SK-N-SH (cell line): Measurements from ENCODE around the gene TSPAN14. TPM values are rescaled to one million over a fixed set of nuclear protein-coding genes. Genes with fewer than 3 reads are reported as not detected.

ENCODE experiments used
- CTCF ChIA-PET: fragments of 300-600, 350-600 bp; formaldehyde crosslinking; extraction: SDS; loops from one replicate; lab custom pipeline; 2021; lab: Yijun Ruan, JAX
- POLR2A ChIA-PET: fragments of 350-600 bp; sonication (Branson Sonifier 250); formaldehyde crosslinking; extraction: SDS; loops from one replicate; lab custom pipeline; 2020; ENCODE audit warnings: antibody characterized with exemption, inconsistent platforms; lab: Yijun Ruan, JAX
- DNase-seq: peaks from one replicate; pipeline ENCODE4 v3.0.0; 2012
- H2AFZ ChIP-seq: fragments of 200-600 bp; sonication (generic); 2 replicates; pipeline ENCODE4 v1.8.1; 2016; ENCODE audit warnings: antibody characterized with exemption, mild to moderate bottlenecking, low read depth
- H3F3A ChIP-seq: fragments of 200-600 bp; sonication (generic); replicated peaks from 2 replicates; pipeline ENCODE3; 2016; ENCODE audit warnings: antibody characterized with exemption, mild to moderate bottlenecking; ENCODE audit not compliant: insufficient read depth
- H3K27ac ChIP-seq, 2 experiments: fragments of 200-500 bp in 1 of 2; fragments of 200-600 bp in 1 of 2; sonication (Bioruptor generic) in 1 of 2; sonication (generic), shearing (Covaris generic) in 1 of 2; 2 replicates each; pipeline versions ENCODE4 v1.5.1 to v1.6.1; 2014 to 2016; ENCODE audit warnings: low read depth in 2 of 2, inconsistent platforms in 1 of 2, low read length in 1 of 2, mild to moderate bottlenecking in 1 of 2, mixed read lengths in 1 of 2
- H3K27me3 ChIP-seq: fragments of 200-600 bp; sonication (generic), shearing (Covaris generic); 2 replicates; pipeline ENCODE4 v1.6.1; 2016; ENCODE audit warnings: mixed run types; ENCODE audit not compliant: insufficient read depth
- H3K36me3 ChIP-seq, 2 experiments: fragments of 200-500 bp in 1 of 2; fragments of 200-600 bp in 1 of 2; sonication (Bioruptor generic) in 1 of 2; sonication (generic) in 1 of 2; replicated peaks in 1 of 2; 2 replicates each; pipeline versions ENCODE3 to v1.5.1; 2014 to 2016; ENCODE audit warnings: low read length in 1 of 2, mild to moderate bottlenecking in 1 of 2; ENCODE audit not compliant: insufficient read depth in 2 of 2, control insufficient read depth in 1 of 2
- H3K4me1 ChIP-seq, 2 experiments: fragments of 200-500 bp in 1 of 2; fragments of 200-600 bp in 1 of 2; sonication (Bioruptor generic) in 1 of 2; sonication (generic), shearing (Covaris generic) in 1 of 2; 2 replicates each; pipeline versions ENCODE4 v1.5.1 to v1.6.1; 2014 to 2016; ENCODE audit warnings: low read depth in 1 of 2, low read length in 1 of 2, mixed run types in 1 of 2; ENCODE audit not compliant: insufficient read depth in 2 of 2, control insufficient read depth in 1 of 2
- H3K4me2 ChIP-seq: fragments of 200-600 bp; sonication (generic), shearing (Covaris generic); 2 replicates; pipeline ENCODE4 v1.6.1; 2017; ENCODE audit warnings: mixed run types
- H3K4me3 ChIP-seq, 2 experiments: fragments of 200-500 bp in 1 of 2; fragments of 200-600 bp in 1 of 2; sonication (Bioruptor generic) in 1 of 2; sonication (generic), shearing (Covaris generic) in 1 of 2; 2 replicates each; pipeline versions ENCODE4 v1.5.1 to v1.8.1; 2014 to 2016; ENCODE audit warnings: low read depth in 2 of 2, inconsistent platforms in 1 of 2, low read length in 1 of 2, mild to moderate bottlenecking in 1 of 2, mixed read lengths in 1 of 2, moderate library complexity in 1 of 2
- H3K79me2 ChIP-seq: fragments of 200-600 bp; sonication (generic); 2 replicates; pipeline ENCODE4 v1.8.1; 2017; ENCODE audit warnings: mild to moderate bottlenecking; ENCODE audit not compliant: insufficient read depth
- H3K9ac ChIP-seq: fragments of 200-600 bp; sonication (generic); 2 replicates; pipeline ENCODE4 v1.6.1; 2017; ENCODE audit warnings: mixed run types
- H3K9me2 ChIP-seq: fragments of 200-600 bp; sonication (generic); 2 replicates; pipeline ENCODE4 v1.6.1; 2017; ENCODE audit warnings: mixed run types
- H3K9me3 ChIP-seq: fragments of 200-600 bp; sonication (generic); 2 replicates; pipeline ENCODE4 v1.6.1; 2017; ENCODE audit warnings: mixed run types, mild to moderate bottlenecking, moderate library complexity
- H4K20me1 ChIP-seq: fragments of 200-600 bp; sonication (generic); 2 replicates; pipeline ENCODE4 v1.6.1; 2017; ENCODE audit warnings: mild to moderate bottlenecking, mixed run types; ENCODE audit not compliant: insufficient read depth
- CHD2 ChIP-seq: fragments of 150-350 bp; IDR thresholded peaks from 2 replicates; pipeline ENCODE4 v1.6.1; 2018; ENCODE audit warnings: low read length; ENCODE audit not compliant: partially characterized antibody
- CTCF ChIP-seq: fragments of 200-600 bp; sonication (generic); IDR thresholded peaks from 2 replicates; pipeline ENCODE4 v1.6.1; 2017; ENCODE audit warnings: antibody characterized with exemption, mild to moderate bottlenecking, moderate library complexity
- ELF1 ChIP-seq: IDR thresholded peaks from 2 replicates; pipeline ENCODE4 v1.4.0; 2012
- EZH2phosphoT487 ChIP-seq: fragments of 200-600 bp; sonication (generic); IDR thresholded peaks from 2 replicates; pipeline ENCODE4 v1.6.1; 2017; ENCODE audit warnings: low read depth, mixed run types, mild to moderate bottlenecking, antibody characterized with exemption, moderate library complexity, borderline replicate concordance
- IRF3 ChIP-seq: fragments of 150-350 bp; IDR thresholded peaks from 2 replicates; pipeline ENCODE4 v1.6.1; 2016; ENCODE audit warnings: mild to moderate bottlenecking, low read depth, low read length
- REST ChIP-seq: IDR thresholded peaks from 2 replicates; pipeline ENCODE4 v1.6.1; 2012; ENCODE audit warnings: mild to moderate bottlenecking, low read depth, low read length, moderate library complexity
- SMC3 ChIP-seq: IDR thresholded peaks from 2 replicates; pipeline ENCODE4 v1.6.1; 2012; ENCODE audit warnings: low read depth, low read length, improper control_type of control experiment
- TAF1 ChIP-seq: IDR thresholded peaks from 2 replicates; pipeline ENCODE4 v1.6.1; 2012; ENCODE audit warnings: low read depth, mild to moderate bottlenecking, low read length, moderate library complexity, borderline replicate concordance
- TCF12 ChIP-seq: IDR thresholded peaks from 2 replicates; pipeline ENCODE4 v1.4.0; 2012
- TEAD4 ChIP-seq: IDR thresholded peaks from 2 replicates; pipeline ENCODE4 v1.4.0; 2012; ENCODE audit warnings: mild to moderate bottlenecking, borderline replicate concordance; ENCODE audit not compliant: insufficient read depth
- USF1 ChIP-seq: IDR thresholded peaks from 2 replicates; pipeline ENCODE4 v1.4.0; 2012; ENCODE audit warnings: low read depth, borderline replicate concordance
- ZBTB33 ChIP-seq: IDR thresholded peaks from 2 replicates; pipeline ENCODE4 v1.4.0; 2012; ENCODE audit warnings: low read depth, borderline replicate concordance
- WGBS: methylation state at CpG from one replicate; pipeline ENCODE4 v1.1.6; 2017; ENCODE audit warnings: low lambda C conversion rate; 5-methylcytosine and 5-hydroxymethylcytosine counted together
- polyA plus RNA-seq, 3 experiments: library from polyadenylated mRNA; depleted of rRNA; stranded (reverse); fragments of >200 nt; gene quantifications; 2 replicates each; pipeline ENCODE4 v1.2.3, GENCODE V29; 2012

The TSPAN14 gene
- polyA plus RNA-seq, 1 of the 3 experiments (the other 2 are of a cell fraction) = 78.1 TPM

GRCh38 chr10:80540981-80541750 is 87.1 kb downstream of the TSPAN14 start:
- Histone ChIP-seq H3K79me2 (no peaks in the 10 kb centered on the region), H3K27me3 (no peaks in the 10 kb centered on the region; the same call in 1 of the 2 replicates), H4K20me1 (no peaks in the 10 kb centered on the region), H3K4me1 (peaks cover 0 to 26% of the 10 kb centered on the region in 2 experiments; a peak in 2 of 4 replicates), H3K9me2 (no peaks in the 10 kb centered on the region), H3K36me3 (no peaks in the 10 kb centered on the region), H3F3A (no peaks in the 10 kb centered on the region), H3K9me3 (no peaks in the 10 kb centered on the region), H3K9ac (no peak overlapping the region), H3K4me3 (no peak overlapping the region), H3K27ac (no peak overlapping the region), H2AFZ (no peak overlapping the region), H3K4me2 (no peak overlapping the region)
- no peak for DNase-seq
- WGBS = 65% methylated on average over 11 of the region's 11 CpGs
- ChIA-PET CTCF (interaction anchor here (0.6 to 1.5 kb wide), 2 partner anchors 36 to 447 kb away, joined by 3 to 7 read pairs; no protein-coding TSS in a partner anchor), POLR2A (no interaction called here)
- TF ChIP-seq ZBTB33 (no peak), IRF3 (no peak), CTCF (no peak), USF1 (no peak), ELF1 (no peak), TCF12 (no peak)

GRCh38 chr10:80542053-80542452 is 87.9 kb downstream of the TSPAN14 start:
- Histone ChIP-seq H3K9me3 (no peaks in the 10 kb centered on the region), H3K9ac (no peak overlapping the region), H3F3A (no peaks in the 10 kb centered on the region), H3K9me2 (no peaks in the 10 kb centered on the region), H3K4me2 (no peak overlapping the region), H4K20me1 (no peaks in the 10 kb centered on the region), H3K36me3 (no peaks in the 10 kb centered on the region), H3K27me3 (no peaks in the 10 kb centered on the region; the same call in 1 of the 2 replicates), H3K27ac (no peak overlapping the region), H3K4me3 (no peak overlapping the region), H3K4me1 (peaks cover 0 to 20% of the 10 kb centered on the region in 2 experiments; a peak in 2 of 4 replicates), H2AFZ (no peak overlapping the region), H3K79me2 (no peaks in the 10 kb centered on the region)
- ChIA-PET CTCF (interaction anchor here (0.7 to 1.5 kb wide), 2 partner anchors 34 to 37 kb away, joined by 3 to 7 read pairs; no protein-coding TSS in a partner anchor), POLR2A (no interaction called here)
- no peak for DNase-seq
- 42% methylated on average over 4 of the region's 4 CpGs for WGBS
- TF ChIP-seq CHD2 (no peak), TEAD4 (no peak), REST (no peak), EZH2phosphoT487 (no peak), CTCF (no peak), SMC3 (no peak), TAF1 (no peak), ELF1 (no peak)
